GM23248 (cell line): ENCODE data around the gene PCDHA9. TPM values are rescaled to one million over a fixed set of nuclear protein-coding genes. Genes with fewer than 3 reads are reported as not detected.
A peak's percentile ranks its signal among the peaks of the same experiment; 100 is the strongest.

Experiments
- DNase-seq: peaks from one replicate; pipeline ENCODE4 v3.0.0-alpha.2; 2015
- H2AFZ ChIP-seq: fragments of 200-600 bp; sonication (generic); 2 replicates; pipeline ENCODE4 v1.6.1; 2016; ENCODE audit warnings: antibody characterized with exemption
- H3F3A ChIP-seq: fragments of 200-600 bp; sonication (generic); 2 replicates; pipeline ENCODE4 v1.6.1; 2016; ENCODE audit warnings: mild to moderate bottlenecking, antibody characterized with exemption, mixed run types; ENCODE audit not compliant: insufficient read depth
- H3K27ac ChIP-seq: fragments of 200-600 bp; sonication (generic); 2 replicates; pipeline ENCODE4 v1.5.1; 2016; ENCODE audit warnings: mild to moderate bottlenecking
- H3K27me3 ChIP-seq: fragments of 200-600 bp; sonication (generic); replicated peaks from 2 replicates; pipeline ENCODE4 v1.6.1; 2016; ENCODE audit warnings: mild to moderate bottlenecking; ENCODE audit not compliant: insufficient read depth
- H3K36me3 ChIP-seq: fragments of 200-600 bp; sonication (generic); 2 replicates; pipeline ENCODE4 v1.6.1; 2016; ENCODE audit warnings: low read depth, mild to moderate bottlenecking
- H3K4me1 ChIP-seq: fragments of 200-600 bp; sonication (generic); 2 replicates; pipeline ENCODE4 v1.6.1; 2016; ENCODE audit warnings: mild to moderate bottlenecking; ENCODE audit not compliant: insufficient read depth
- H3K4me2 ChIP-seq: fragments of 200-600 bp; sonication (generic); one replicate; pipeline ENCODE4 v1.6.1; 2016; ENCODE audit warnings: mild to moderate bottlenecking; ENCODE audit not compliant: unreplicated experiment
- H3K4me3 ChIP-seq: fragments of 200-600 bp; sonication (generic); 2 replicates; pipeline ENCODE4 v1.5.1; 2016; ENCODE audit warnings: mild to moderate bottlenecking
- H3K79me2 ChIP-seq: fragments of 200-600 bp; sonication (generic); 2 replicates; pipeline ENCODE4 v1.6.1; 2016; ENCODE audit warnings: mild to moderate bottlenecking; ENCODE audit not compliant: insufficient read depth
- H3K9ac ChIP-seq: fragments of 200-600 bp; sonication (generic); 2 replicates; pipeline ENCODE4 v1.6.1; 2016; ENCODE audit warnings: mild to moderate bottlenecking
- H3K9me2 ChIP-seq: fragments of 200-600 bp; sonication (generic); 2 replicates; pipeline ENCODE4 v1.6.1; 2016; ENCODE audit warnings: mixed run types, mild to moderate bottlenecking, moderate library complexity; ENCODE audit not compliant: insufficient read depth
- H3K9me3 ChIP-seq: fragments of 200-600 bp; sonication (generic); one replicate; pipeline ENCODE4 v1.6.1; 2017; ENCODE audit warnings: low read depth
- H4K20me1 ChIP-seq: fragments of 200-600 bp; sonication (generic); 2 replicates; pipeline ENCODE4 v1.6.0; 2016; ENCODE audit not compliant: insufficient read depth
- EZH2 ChIP-seq: fragments of 200-600 bp; sonication (generic); IDR thresholded peaks from 2 replicates; pipeline ENCODE4 v1.6.1; 2018; ENCODE audit warnings: antibody characterized with exemption, mild to moderate bottlenecking; ENCODE audit not compliant: insufficient read depth, poor library complexity, severe bottlenecking
- EZH2phosphoT487 ChIP-seq: fragments of 200-600 bp; sonication (generic); IDR thresholded peaks from 2 replicates; pipeline ENCODE4 v1.6.1; 2018; ENCODE audit warnings: antibody characterized with exemption, moderate library complexity, mild to moderate bottlenecking, low read depth; ENCODE audit not compliant: insufficient read depth
- WGBS, 2 experiments: methylation state at CpG; one replicate each; pipeline ENCODE4 v1.1.6; 2015 to 2017; ENCODE audit warnings: low lambda C conversion rate in 2 of 2, low coverage in 1 of 2; ENCODE audit errors: missing lambda C conversion rate in 2 of 2; 5-methylcytosine and 5-hydroxymethylcytosine counted together
- in situ Hi-C: fragments of 300-500 bp; cut with MboI; formaldehyde crosslinking; loops from 2 replicates; pipeline ENCODE4 v1.15.0; 2020
- polyA plus RNA-seq: library from polyadenylated mRNA; unstranded; fragments of >200 nt; fragmentation: Nextera tagmentation; extraction: Ambion mirVana; gene quantifications from 2 replicates; pipeline ENCODE4 v1.2.1, GENCODE V29; 2016
- total RNA-seq: library from RNA; depleted of rRNA; stranded (reverse); fragments of >200 nt; shearing (Covaris generic); gene quantifications from 2 replicates; pipeline ENCODE4 v1.2.3, GENCODE V29; 2014

Gene PCDHA9
- total and polyA plus RNA-seq, 2 experiments from 2014 or later: 0.04 TPM; not detected in 1

DNA sequence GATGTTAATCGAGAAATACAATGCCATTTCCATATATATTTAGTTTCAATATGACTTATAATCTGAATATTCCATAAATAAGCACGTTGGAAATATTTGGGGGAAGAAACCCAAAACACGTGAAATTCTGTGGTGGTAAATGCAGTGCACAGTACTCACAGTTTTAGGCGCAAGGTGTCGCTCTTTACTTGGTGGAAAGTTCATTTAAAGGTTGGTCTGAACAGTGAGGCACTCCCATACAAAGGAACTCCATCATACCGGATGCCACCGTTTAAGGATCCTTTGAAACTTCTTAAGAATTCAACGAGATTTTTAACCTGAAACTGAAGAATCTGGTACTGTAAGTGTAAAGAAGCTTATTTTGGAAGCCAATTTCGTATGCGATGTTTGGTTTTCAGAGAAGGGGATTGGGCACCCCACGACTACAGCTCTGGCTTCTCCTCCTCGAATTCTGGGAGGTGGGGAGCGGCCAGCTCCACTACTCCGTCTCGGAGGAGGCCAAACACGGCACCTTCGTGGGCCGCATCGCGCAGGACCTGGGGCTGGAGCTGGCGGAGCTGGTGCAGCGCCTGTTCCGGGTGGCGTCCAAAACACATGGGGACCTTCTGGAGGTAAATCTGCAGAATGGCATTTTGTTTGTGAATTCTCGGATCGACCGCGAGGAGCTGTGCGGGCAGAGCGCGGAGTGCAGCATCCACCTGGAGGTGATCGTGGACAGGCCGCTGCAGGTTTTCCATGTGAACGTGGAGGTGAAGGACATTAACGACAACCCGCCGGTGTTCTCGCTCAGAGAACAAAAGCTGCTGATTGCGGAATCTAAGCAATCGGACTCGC, 20.8 kb downstream of the PCDHA9 start, which contains the start of gene PCDHA11:
Gene PCDHA11, plus strand, starts transcription at position 237 of the 834 bp plus-strand sequence. Its CDS starts 147 bp downstream, at position 384.
- H2AFZ ChIP-seq: no peak within 1 kb of the TSS
- no peaks in the 10 kb centered on the region for H3K4me1 ChIP-seq
- H3K27me3 ChIP-seq: no peaks in the 10 kb centered on the region
- no peak within 1 kb of the TSS for H3K9ac ChIP-seq
- in situ Hi-C loops: no loop called here
- WGBS, 2 experiments: 13 to 14% methylated on average over 41 of the region's 41 CpGs
- DNase-seq: peak; percentile 2
- no peak for TF ChIP-seq EZH2
- TF ChIP-seq EZH2phosphoT487: no peak
- H3K4me3 ChIP-seq: no peak within 1 kb of the TSS
- H3F3A ChIP-seq: no peaks in the 10 kb centered on the region
- H3K27ac ChIP-seq: no peak within 1 kb of the TSS
- H4K20me1 ChIP-seq: no peaks in the 10 kb centered on the region
- no peaks in the 10 kb centered on the region for H3K36me3 ChIP-seq
- no peaks in the 10 kb centered on the region for H3K9me3 ChIP-seq
- H3K4me2 ChIP-seq: no peak within 1 kb of the TSS
- H3K9me2 ChIP-seq: no peaks in the 10 kb centered on the region
- no peaks in the 10 kb centered on the region for H3K79me2 ChIP-seq

- no peak overlapping the region for H3K9ac ChIP-seq
- H3K9me3 ChIP-seq: no peaks in the 10 kb centered on the region
- H3K27me3 ChIP-seq: no peaks in the 10 kb centered on the region
- H3K27ac ChIP-seq: no peak overlapping the region
- in situ Hi-C loops: no loop called here
- no peaks in the 10 kb centered on the region for H3K9me2 ChIP-seq
- H3K4me1 ChIP-seq: no peaks in the 10 kb centered on the region
- H3K4me2 ChIP-seq: no peak overlapping the region
- no peak overlapping the region for H3K4me3 ChIP-seq
- no peak for DNase-seq
- no peak overlapping the region for H2AFZ ChIP-seq
- no peaks in the 10 kb centered on the region for H3F3A ChIP-seq
- H3K36me3 ChIP-seq: no peaks in the 10 kb centered on the region
- TF ChIP-seq EZH2 (no peak), EZH2phosphoT487 (no peak)
- no peaks in the 10 kb centered on the region for H3K79me2 ChIP-seq
- no peaks in the 10 kb centered on the region for H4K20me1 ChIP-seq
- 34 to 35% methylated on average over 5 of the region's 5 CpGs for WGBS, 2 experiments
These were observed 21.3 kb downstream of the PCDHA9 start for GRCh38 chr5:140869555-140869886.

DNA sequence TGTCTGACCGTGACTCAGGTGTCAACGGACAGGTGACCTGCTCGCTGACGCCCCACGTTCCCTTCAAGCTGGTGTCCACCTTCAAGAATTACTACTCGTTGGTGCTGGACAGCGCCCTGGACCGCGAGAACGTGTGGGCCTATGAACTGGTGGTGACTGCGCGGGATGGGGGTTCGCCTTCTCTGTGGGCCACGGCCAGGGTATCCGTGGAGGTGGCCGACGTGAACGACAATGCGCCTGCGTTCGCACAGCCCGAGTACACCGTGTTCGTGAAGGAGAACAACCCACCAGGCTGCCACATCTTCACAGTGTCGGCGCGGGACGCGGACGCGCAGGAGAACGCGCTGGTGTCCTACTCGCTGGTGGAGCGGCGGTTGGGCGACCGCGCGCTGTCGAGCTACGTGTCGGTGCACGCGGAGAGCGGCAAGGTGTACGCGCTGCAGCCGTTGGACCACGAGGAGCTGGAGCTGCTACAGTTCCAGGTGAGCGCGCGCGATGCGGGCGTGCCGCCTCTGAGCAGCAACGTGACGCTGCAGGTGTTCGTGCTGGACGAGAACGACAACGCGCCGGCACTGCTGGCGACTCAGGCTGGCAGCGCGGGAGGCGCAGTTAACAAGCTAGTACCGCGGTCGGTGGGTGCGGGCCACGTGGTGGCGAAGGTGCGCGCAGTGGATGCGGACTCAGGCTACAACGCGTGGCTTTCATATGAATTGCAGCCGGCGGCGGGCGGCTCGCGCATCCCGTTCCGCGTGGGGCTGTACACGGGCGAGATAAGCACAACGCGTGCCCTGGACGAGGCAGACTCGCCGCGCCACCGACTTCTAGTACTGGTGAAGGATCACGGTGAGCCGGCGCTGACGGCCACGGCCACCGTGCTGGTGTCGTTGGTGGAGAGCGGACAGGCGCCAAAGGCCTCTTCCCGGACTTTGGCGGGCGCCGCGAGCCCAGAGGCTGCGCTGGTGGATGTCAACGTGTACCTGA, 22.3 kb downstream of the PCDHA9 start:
- Histone ChIP-seq H3K4me2 (no peak overlapping the region), H3K9me3 (no peaks in the 10 kb centered on the region), H3F3A (no peaks in the 10 kb centered on the region), H3K9me2 (no peaks in the 10 kb centered on the region), H3K4me1 (no peaks in the 10 kb centered on the region), H3K9ac (no peak overlapping the region), H2AFZ (no peak overlapping the region), H3K27ac (no peak overlapping the region), H3K27me3 (no peaks in the 10 kb centered on the region), H4K20me1 (no peaks in the 10 kb centered on the region), H3K79me2 (no peaks in the 10 kb centered on the region), H3K36me3 (no peaks in the 10 kb centered on the region), H3K4me3 (no peak overlapping the region)
- WGBS, 2 experiments: 55 to 58% methylated on average over 107 to 114 of the region's 114 CpGs
- in situ Hi-C loops: no loop called here
- DNase-seq: no peak
- TF ChIP-seq EZH2phosphoT487: no peak
- no peak for TF ChIP-seq EZH2
